GM10266 (cell line): ENCODE results near the gene MNX1.

Source experiments
- DNase-seq: peaks from one replicate; pipeline ENCODE4 v3.0.0; 2012; ENCODE audit errors: extremely low spot score
- TF ChIP-seq, protein P1 (sequence below): IDR thresholded peaks from 2 replicates; pipeline ENCODE4 v1.5.1; 2012; ENCODE audit warnings: mild to moderate bottlenecking, low read depth; ENCODE audit not compliant: control insufficient read depth, insufficient read depth; ENCODE audit errors: missing control alignments

MNX1 gene

GRCh38 chr7:157023589-157023905 lies 13.1 kb upstream of the MNX1 start:
- no peak for DNase-seq
- TF ChIP-seq, protein P1, sequence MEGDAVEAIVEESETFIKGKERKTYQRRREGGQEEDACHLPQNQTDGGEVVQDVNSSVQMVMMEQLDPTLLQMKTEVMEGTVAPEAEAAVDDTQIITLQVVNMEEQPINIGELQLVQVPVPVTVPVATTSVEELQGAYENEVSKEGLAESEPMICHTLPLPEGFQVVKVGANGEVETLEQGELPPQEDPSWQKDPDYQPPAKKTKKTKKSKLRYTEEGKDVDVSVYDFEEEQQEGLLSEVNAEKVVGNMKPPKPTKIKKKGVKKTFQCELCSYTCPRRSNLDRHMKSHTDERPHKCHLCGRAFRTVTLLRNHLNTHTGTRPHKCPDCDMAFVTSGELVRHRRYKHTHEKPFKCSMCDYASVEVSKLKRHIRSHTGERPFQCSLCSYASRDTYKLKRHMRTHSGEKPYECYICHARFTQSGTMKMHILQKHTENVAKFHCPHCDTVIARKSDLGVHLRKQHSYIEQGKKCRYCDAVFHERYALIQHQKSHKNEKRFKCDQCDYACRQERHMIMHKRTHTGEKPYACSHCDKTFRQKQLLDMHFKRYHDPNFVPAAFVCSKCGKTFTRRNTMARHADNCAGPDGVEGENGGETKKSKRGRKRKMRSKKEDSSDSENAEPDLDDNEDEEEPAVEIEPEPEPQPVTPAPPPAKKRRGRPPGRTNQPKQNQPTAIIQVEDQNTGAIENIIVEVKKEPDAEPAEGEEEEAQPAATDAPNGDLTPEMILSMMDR, result no peak

DNA sequence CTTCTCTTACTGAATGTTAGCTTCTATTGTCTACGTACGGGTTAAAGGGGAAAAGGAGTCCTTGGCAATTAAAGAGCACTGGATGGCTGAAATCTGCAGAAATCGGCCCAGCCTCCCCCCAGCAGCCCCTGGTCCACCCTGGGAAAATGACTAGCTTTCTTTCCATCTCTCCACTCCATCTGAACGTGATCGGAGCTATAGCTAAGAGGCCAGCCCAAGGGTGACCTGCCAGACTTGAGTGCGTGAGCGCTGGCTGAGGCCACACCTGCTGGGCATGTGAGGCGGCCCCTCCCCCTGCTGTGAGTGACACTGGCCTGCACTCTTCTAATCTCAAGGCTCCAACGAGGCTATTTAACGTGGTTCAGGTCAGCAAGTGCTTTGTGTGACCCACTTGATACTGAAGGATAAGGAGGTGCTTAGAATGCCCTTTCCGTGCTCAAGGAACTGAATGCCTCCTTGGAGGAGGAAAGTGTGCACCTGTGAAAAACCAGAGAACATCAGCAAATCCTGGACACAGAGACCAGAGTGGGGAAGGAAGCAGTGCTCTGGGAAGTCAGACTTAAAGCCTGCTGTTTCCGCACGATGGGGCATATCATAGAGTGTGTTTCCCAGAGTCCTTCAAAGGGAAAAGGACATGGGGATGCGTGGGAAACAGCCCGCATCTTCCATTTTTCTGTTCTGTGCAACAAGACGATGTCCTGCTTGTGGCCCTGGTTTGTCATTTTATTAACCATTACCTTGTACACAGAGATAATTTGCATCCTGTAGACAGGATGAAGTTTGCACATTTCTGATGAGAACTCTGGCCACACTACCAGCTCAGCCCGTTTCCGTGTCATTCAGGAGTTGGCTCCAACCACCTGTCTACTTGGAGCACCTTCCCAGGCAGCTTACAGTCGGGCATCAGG lies 12.5 kb upstream of the MNX1 start:
- no peak for DNase-seq

DNA sequence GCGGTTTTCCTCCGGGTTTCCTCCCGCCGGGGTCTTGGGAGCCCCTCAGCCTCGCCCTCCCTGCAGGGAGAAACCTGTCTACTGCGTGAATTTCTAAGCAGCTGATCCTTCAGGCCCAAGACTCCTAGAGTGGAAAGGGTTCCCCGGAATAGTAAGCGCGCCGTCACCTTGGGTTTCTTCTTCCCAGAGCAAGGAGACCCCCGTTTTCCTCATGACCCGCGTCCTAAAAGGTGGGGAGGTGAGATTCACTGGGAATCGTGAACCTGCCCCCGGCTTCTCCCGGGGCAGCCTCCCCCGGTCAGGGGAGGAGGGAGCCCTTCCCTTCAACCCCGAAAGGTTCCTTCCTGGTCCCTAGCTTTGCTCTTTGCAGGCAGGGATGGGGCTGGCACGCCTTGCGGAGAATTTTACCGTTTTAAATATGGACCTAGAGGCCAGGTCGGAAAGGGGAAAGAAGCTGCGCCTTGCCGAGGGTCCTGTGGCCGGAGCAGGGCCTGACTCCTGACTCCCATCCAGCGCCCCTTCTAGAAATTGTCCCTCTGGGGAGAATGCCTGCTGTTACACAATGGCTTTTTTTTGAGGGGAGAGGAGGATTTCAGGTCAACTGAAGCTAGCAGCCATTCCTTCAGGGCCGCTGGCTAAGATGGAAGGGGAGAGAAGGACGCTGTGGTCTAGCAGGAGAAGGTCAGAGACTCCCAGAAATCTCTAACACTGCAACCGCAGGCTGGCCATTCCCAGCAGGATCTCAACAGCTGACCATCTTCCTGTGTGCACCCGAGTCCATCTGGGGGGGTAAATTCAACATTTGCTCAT lies 11.6 kb upstream of the MNX1 start:
- DNase-seq, result no peak
- TF ChIP-seq, protein P1, result no peak

More for the DNA sequence above, 12.5 kb upstream of the MNX1 start:
- TF ChIP-seq, protein P1, result no peak

- TF ChIP-seq, protein P1, result no peak
- no peak for DNase-seq
Observed at GRCh38 chr7:157021071-157021870, 10.8 kb upstream of the MNX1 start.

GRCh38 chr7:157020514-157021070 lies 10.1 kb upstream of the MNX1 start:
- TF ChIP-seq, protein P1, result no peak
- DNase-seq, result no peak

GRCh38 chr7:157019718-157020451 lies 9.4 kb upstream of the MNX1 start:
- TF ChIP-seq, protein P1, result no peak
- DNase-seq, result no peak
